MM.1S (cell line): ENCODE measurements around the gene CD300LB.
A peak's percentile ranks its signal among the peaks of the same experiment; 100 is the strongest.

Experiments
- DNase-seq: peaks from one replicate; pipeline ENCODE4 v3.0.0-alpha.2; 2015
- H2AFZ ChIP-seq: fragments of 300-600 bp; sonication (generic); 2 replicates; pipeline ENCODE4 v1.6.0; 2016; ENCODE audit warnings: antibody characterized with exemption, low read length
- H3F3A ChIP-seq: fragments of 300-600 bp; sonication (generic); 2 replicates; pipeline ENCODE4 v1.6.1; 2016; ENCODE audit warnings: mild to moderate bottlenecking, antibody characterized with exemption, low read length, moderate library complexity, mixed read lengths; ENCODE audit not compliant: insufficient read depth
- H3K27ac ChIP-seq: fragments of 300-600 bp; sonication (generic); 2 replicates; pipeline ENCODE4 v1.5.1; 2016; ENCODE audit warnings: mild to moderate bottlenecking, low read length
- H3K27me3 ChIP-seq: fragments of 300-600 bp; sonication (generic); replicated peaks from 2 replicates; pipeline ENCODE4 v1.6.0; 2016; ENCODE audit warnings: low read length; ENCODE audit not compliant: insufficient read depth
- H3K36me3 ChIP-seq: fragments of 300-600 bp; sonication (generic); replicated peaks from 2 replicates; pipeline ENCODE4 v1.6.1; 2016; ENCODE audit warnings: mild to moderate bottlenecking, low read length, mixed read lengths; ENCODE audit not compliant: insufficient read depth
- H3K4me1 ChIP-seq: fragments of 300-600 bp; sonication (generic); 2 replicates; pipeline ENCODE4 v1.6.1; 2016; ENCODE audit warnings: low read length, mixed read lengths
- H3K4me2 ChIP-seq: fragments of 300-600 bp; sonication (generic); 2 replicates; pipeline ENCODE4 v1.6.0; 2016; ENCODE audit warnings: low read depth, low read length
- H3K4me3 ChIP-seq: fragments of 300-600 bp; sonication (generic); 2 replicates; pipeline ENCODE4 v1.5.1; 2016; ENCODE audit warnings: low read length, mixed read lengths
- H3K79me2 ChIP-seq: fragments of 300-600 bp; sonication (generic); 2 replicates; pipeline ENCODE4 v1.6.1; 2016; ENCODE audit warnings: mixed run types, low read length, mixed read lengths
- H3K9ac ChIP-seq: fragments of 300-600 bp; sonication (generic); 2 replicates; pipeline ENCODE4 v1.6.1; 2016; ENCODE audit warnings: low read length, mixed read lengths
- H3K9me2 ChIP-seq: fragments of 300-600 bp; sonication (generic); replicated peaks from 2 replicates; pipeline ENCODE4 v1.6.1; 2016; ENCODE audit warnings: mild to moderate bottlenecking, low read length, mixed read lengths; ENCODE audit not compliant: insufficient read depth
- H3K9me3 ChIP-seq: fragments of 300-600 bp; sonication (generic); replicated peaks from 2 replicates; pipeline ENCODE4 v1.6.1; 2016; ENCODE audit warnings: mild to moderate bottlenecking, low read length, mixed read lengths; ENCODE audit not compliant: insufficient read depth
- H4K20me1 ChIP-seq: fragments of 300-600 bp; sonication (generic); 2 replicates; pipeline ENCODE4 v1.6.1; 2016; ENCODE audit warnings: mild to moderate bottlenecking, low read length, moderate library complexity, mixed read lengths; ENCODE audit not compliant: insufficient read depth
- EZH2 ChIP-seq: fragments of 300-600 bp; sonication (generic); optimal IDR thresholded peaks from 2 replicates; pipeline ENCODE3; 2017; ENCODE audit warnings: low read depth, mild to moderate bottlenecking, antibody characterized with exemption, low read length, mixed read lengths
- EZH2phosphoT487 ChIP-seq: fragments of 300-600 bp; sonication (generic); IDR thresholded peaks from 2 replicates; pipeline ENCODE4 v1.6.1; 2018; ENCODE audit warnings: antibody characterized with exemption, low read length
- TF ChIP-seq, protein P1 (sequence below): fragments of 300-600 bp; sonication (generic); IDR thresholded peaks from 2 replicates; pipeline ENCODE4 v1.5.1; 2016; ENCODE audit warnings: antibody characterized with exemption, low read length, mixed read lengths

The CD300LB gene

DNA sequence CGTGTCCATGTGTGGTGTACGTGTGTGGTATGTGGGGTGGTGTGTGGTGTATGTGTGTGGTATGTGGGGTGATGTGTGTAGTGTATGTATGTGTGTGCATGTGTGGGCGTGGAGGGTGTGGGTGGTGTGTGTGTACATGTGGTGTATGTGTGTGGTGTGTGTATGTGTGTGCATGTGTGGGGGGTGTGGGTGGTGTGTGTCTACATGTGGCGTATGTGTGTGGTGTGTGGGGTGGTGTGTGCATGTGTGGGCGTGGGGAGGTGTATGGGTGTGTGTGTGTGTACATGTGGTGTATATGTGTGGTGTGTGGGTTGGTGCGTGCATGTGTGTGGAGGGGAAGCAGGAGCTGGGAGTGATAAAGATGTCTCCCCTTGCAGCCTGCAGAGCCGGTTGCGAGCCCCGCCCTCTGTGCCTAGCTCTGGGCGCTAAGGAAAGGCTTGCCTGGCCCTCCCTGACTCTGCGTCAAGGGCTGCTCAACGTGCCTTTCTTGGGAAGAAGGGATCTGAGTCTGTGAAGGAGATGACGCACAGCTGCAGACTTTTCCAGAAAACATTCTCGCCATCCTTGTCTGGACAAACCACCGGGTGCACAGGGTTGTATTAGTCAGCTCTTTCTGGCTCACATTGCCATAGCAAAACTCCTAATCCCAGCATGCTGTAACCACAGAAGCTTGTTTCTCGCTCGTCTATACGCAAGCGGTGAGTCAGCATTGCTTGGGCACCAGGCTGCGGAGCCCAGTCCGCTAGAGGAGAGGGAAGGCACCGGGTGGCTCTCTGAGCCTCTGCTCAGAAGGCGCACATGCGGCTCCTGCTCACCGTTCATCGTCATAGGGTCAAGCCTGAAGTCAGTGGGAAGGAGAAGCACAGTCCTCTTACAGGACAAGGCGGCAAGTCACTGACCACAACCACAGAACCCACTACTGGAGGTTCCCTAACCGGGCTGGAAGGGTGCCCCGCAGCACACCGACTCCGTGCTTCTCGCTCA is 38.0 kb upstream of the CD300LB start:
- Histone ChIP-seq H4K20me1 (no peaks in the 10 kb centered on the region), H3K9me2 (no peaks in the 10 kb centered on the region), H3K9me3 (no peaks in the 10 kb centered on the region), H3K27ac (no peak overlapping the region), H2AFZ (no peak overlapping the region), H3K79me2 (no peaks in the 10 kb centered on the region), H3K27me3 (peaks cover 82% of the 10 kb centered on the region), H3K4me2 (no peak overlapping the region), H3F3A (no peaks in the 10 kb centered on the region), H3K4me3 (no peak overlapping the region), H3K36me3 (no peaks in the 10 kb centered on the region), H3K4me1 (no peaks in the 10 kb centered on the region), H3K9ac (no peak overlapping the region)
- peak; percentile 26 for DNase-seq
- TF ChIP-seq, protein P1, sequence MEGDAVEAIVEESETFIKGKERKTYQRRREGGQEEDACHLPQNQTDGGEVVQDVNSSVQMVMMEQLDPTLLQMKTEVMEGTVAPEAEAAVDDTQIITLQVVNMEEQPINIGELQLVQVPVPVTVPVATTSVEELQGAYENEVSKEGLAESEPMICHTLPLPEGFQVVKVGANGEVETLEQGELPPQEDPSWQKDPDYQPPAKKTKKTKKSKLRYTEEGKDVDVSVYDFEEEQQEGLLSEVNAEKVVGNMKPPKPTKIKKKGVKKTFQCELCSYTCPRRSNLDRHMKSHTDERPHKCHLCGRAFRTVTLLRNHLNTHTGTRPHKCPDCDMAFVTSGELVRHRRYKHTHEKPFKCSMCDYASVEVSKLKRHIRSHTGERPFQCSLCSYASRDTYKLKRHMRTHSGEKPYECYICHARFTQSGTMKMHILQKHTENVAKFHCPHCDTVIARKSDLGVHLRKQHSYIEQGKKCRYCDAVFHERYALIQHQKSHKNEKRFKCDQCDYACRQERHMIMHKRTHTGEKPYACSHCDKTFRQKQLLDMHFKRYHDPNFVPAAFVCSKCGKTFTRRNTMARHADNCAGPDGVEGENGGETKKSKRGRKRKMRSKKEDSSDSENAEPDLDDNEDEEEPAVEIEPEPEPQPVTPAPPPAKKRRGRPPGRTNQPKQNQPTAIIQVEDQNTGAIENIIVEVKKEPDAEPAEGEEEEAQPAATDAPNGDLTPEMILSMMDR = no peak
- TF ChIP-seq EZH2phosphoT487 = no peak
- no peak for TF ChIP-seq EZH2

DNA sequence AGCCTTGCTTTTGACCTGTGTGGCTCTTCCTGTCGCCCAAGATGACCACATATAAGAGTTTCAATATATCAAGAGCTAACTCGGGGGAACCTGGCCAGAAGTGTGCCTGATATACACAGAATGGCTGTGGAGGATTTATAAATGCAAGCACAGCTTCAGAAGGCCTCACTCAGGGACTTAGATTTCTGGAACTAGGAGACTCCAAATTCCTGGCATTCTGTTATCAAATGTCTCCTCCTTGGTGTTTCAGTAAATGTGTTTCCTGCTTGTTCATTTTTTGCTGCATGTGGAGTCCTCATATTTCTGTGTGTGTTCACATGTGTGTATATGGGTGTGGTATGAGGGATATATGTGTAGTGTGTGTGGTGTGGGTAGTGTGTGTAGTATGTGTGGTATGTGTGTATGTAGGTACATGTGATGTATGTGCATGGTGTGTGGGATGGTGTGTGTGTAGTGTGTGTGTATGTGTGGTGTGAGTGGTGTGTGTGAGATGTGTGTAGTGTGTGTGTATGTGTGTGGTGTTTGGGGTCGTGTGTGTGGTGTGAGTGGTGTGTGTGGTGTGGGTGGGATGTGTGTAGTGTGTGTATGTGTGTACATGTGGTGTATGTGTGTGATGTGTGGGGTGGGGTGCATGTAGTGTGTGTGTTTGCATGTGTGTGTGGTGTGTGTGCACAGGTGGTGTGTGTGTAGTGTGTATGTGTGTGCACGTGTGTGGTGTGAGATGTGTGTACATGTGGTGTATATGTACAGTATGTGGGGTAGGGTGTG is 37.0 kb upstream of the CD300LB start:
- H3K4me2 ChIP-seq = no peak overlapping the region
- H3K4me3 ChIP-seq = no peak overlapping the region
- H3K9ac ChIP-seq = no peak overlapping the region
- no peaks in the 10 kb centered on the region for H3K36me3 ChIP-seq
- TF ChIP-seq EZH2phosphoT487 (no peak), EZH2 (no peak)
- TF ChIP-seq, protein P1 = no peak
- H3F3A ChIP-seq = no peaks in the 10 kb centered on the region
- peaks cover 85% of the 10 kb centered on the region for H3K27me3 ChIP-seq
- H3K4me1 ChIP-seq = no peaks in the 10 kb centered on the region
- no peak for DNase-seq
- no peak overlapping the region for H2AFZ ChIP-seq
- H4K20me1 ChIP-seq = no peaks in the 10 kb centered on the region
- no peaks in the 10 kb centered on the region for H3K79me2 ChIP-seq
- no peaks in the 10 kb centered on the region for H3K9me3 ChIP-seq
- H3K9me2 ChIP-seq = no peaks in the 10 kb centered on the region
- no peak overlapping the region for H3K27ac ChIP-seq

DNA sequence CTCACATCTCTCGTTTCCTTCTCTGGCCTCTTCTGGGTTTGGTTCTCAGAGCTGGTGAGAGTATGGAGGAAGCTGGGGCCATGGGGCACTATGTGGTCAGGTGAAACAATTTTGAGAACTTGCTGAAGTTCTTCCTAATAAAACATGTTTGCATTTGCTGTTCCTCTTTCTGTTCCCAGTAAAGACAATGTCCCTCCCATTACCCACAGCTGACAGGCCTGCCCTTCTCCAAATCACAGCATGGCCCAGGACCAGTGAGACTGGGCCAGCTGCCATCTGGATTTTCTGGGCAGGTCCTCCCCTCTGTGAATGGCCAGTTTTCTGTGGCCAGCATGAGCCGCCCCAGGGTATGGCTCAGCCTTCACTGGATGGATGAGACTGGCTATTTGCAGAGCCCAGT is 36.1 kb upstream of the CD300LB start, which contains the start of gene CD300H:
Gene CD300H, minus strand, starts transcription at position 113 of the 400 bp plus-strand sequence.
- Histone ChIP-seq H3K4me2 (no peak within 1 kb of the TSS), H3K9me2 (no peaks in the 10 kb centered on the region), H3K36me3 (no peaks in the 10 kb centered on the region), H3K27ac (no peak within 1 kb of the TSS), H3F3A (no peaks in the 10 kb centered on the region), H3K4me1 (no peaks in the 10 kb centered on the region), H3K9me3 (no peaks in the 10 kb centered on the region), H2AFZ (no peak within 1 kb of the TSS), H3K4me3 (no peak within 1 kb of the TSS), H4K20me1 (no peaks in the 10 kb centered on the region), H3K9ac (no peak within 1 kb of the TSS), H3K79me2 (no peaks in the 10 kb centered on the region), H3K27me3 (peaks cover 85% of the 10 kb centered on the region)
- DNase-seq = no peak
- TF ChIP-seq, protein P1 = no peak
- no peak for TF ChIP-seq EZH2phosphoT487
- no peak for TF ChIP-seq EZH2
